Fibroblast of lung (primary cell): ENCODE measurements around the gene PRAMEF10.
"Not testable (repeated sequence)": the region's sequence is repeated elsewhere in the genome, so short reads cannot be mapped to it uniquely, and the experiment has no call there.

Source experiments
- EZH2 ChIP-seq: IDR thresholded peaks from 2 replicates; pipeline ENCODE4 v1.5.1; 2012; ENCODE audit warnings: low read length, control low read depth, mild to moderate bottlenecking; ENCODE audit errors: missing control alignments
- TF ChIP-seq, protein P1 (sequence below), 2 donors: IDR thresholded peaks in 1 of 2; conservative IDR thresholded peaks in 1 of 2; 1 replicate in 1 of 2; 2 replicates in 1 of 2; pipeline ENCODE4 v1.5.1; 2011 to 2012; ENCODE audit warnings: low read length in 2 of 2, control low read depth in 1 of 2, inconsistent platforms in 1 of 2, low read depth in 1 of 2, mild to moderate bottlenecking in 1 of 2

DNA sequence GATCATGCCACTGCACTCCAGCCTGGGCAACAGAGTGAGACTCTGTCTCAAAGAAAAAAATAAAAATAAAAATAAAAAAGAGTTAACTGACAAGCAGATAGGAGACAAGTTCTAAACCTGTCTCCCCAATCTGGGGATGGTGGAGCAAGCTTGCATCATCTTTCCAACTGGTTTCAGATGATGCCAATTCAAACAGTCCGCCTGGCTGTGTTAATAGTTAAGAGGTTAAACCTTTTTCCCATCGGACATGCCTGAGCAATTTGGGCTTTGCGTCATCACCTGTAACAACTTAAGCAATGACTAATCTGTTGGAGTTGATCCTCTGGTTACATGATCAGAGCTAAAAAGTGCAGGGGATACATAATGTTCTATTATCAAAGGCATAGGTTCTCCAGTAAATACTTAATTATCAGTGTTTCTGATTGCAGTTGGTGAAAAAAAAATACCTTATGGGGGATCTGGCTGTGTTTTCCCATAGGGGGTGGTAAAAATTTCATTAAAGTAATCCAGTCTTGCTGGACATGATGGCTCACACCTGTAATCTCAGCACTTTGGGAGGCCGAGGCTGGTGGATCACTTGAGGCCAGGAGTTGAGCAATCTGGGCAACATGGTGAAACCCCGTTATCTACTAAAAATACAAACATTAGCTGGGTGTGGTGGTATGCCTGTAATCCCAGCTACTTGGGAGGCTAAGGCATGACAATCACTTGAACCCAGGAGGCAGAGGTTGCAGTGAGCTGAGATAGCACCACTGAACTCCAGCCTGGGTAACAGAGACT is 5.9 kb upstream of the PRAMEF10 start:
- TF ChIP-seq, protein P1, sequence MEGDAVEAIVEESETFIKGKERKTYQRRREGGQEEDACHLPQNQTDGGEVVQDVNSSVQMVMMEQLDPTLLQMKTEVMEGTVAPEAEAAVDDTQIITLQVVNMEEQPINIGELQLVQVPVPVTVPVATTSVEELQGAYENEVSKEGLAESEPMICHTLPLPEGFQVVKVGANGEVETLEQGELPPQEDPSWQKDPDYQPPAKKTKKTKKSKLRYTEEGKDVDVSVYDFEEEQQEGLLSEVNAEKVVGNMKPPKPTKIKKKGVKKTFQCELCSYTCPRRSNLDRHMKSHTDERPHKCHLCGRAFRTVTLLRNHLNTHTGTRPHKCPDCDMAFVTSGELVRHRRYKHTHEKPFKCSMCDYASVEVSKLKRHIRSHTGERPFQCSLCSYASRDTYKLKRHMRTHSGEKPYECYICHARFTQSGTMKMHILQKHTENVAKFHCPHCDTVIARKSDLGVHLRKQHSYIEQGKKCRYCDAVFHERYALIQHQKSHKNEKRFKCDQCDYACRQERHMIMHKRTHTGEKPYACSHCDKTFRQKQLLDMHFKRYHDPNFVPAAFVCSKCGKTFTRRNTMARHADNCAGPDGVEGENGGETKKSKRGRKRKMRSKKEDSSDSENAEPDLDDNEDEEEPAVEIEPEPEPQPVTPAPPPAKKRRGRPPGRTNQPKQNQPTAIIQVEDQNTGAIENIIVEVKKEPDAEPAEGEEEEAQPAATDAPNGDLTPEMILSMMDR (conservative IDR thresholded peaks at IDR 0.05 in 1 of 2, IDR thresholded peaks at IDR 0.05 in 1 of 2; ENCODE audit: low read depth in 1 of 2, low read length in 2 of 2): not testable (repeated sequence)
- TF ChIP-seq EZH2: not testable (repeated sequence)
